Esophagus squamous epithelium (tissue), 5 donors: ENCODE results near the gene NKX2-2. TPM values are rescaled to one million over a fixed set of nuclear protein-coding genes. Genes with fewer than 3 reads are reported as not detected.

Experiments used
- DNase-seq: peaks from one replicate; lab custom pipeline; 2025; lab: John Stamatoyannopoulos, UW
- H3K27ac ChIP-seq, 4 donors: fragments of 200-600 bp; sonication (generic); one replicate each; pipeline ENCODE4 v1.5.1; 2016 to 2019; ENCODE audit warnings: mild to moderate bottlenecking in 1 of 4
- H3K27me3 ChIP-seq, 4 donors: fragments of 200-600 bp; sonication (generic); 1 replicate in 3 of 4; 2 replicates in 1 of 4; pipeline versions ENCODE4 v1.5.1 to v1.6.0; 2017 to 2021; ENCODE audit warnings: antibody characterized with exemption in 1 of 4
- H3K36me3 ChIP-seq, 3 donors: fragments of 200-600 bp; sonication (generic); one replicate each; pipeline ENCODE4 v1.5.1; 2016 to 2019
- H3K4me1 ChIP-seq, 3 donors: fragments of 200-600 bp; sonication (generic); one replicate each; pipeline ENCODE4 v1.5.1; 2017 to 2019
- H3K4me3 ChIP-seq, 4 donors: fragments of 200-600 bp; sonication (generic); 1 replicate in 3 of 4; 2 replicates in 1 of 4; pipeline ENCODE4 v1.5.1; 2016 to 2019; ENCODE audit warnings: mild to moderate bottlenecking in 2 of 4, moderate library complexity in 1 of 4
- H3K9me3 ChIP-seq, 3 donors: fragments of 200-600 bp; sonication (generic); one replicate each; pipeline ENCODE4 v1.5.1; 2016 to 2019
- POLR2A ChIP-seq, 4 donors: fragments of 450-650 bp; IDR thresholded peaks; one replicate each; pipeline ENCODE4 v1.6.1; 2017; ENCODE audit warnings: antibody characterized with exemption in 4 of 4, mild to moderate bottlenecking in 4 of 4, moderate library complexity in 3 of 4
- WGBS, 2 donors: methylation state at CpG; one replicate each; pipeline ENCODE4 v1.1.5; 2018; 5-methylcytosine and 5-hydroxymethylcytosine counted together
- intact Hi-C: fragments of 100-400 bp; cut with DNase I; formaldehyde crosslinking; loops from one replicate; pipeline ENCODE4 v1.15.0; 2022
- total RNA-seq, 4 donors: library from RNA; depleted of rRNA; stranded (reverse); fragments of >200 nt; gene quantifications; one replicate each; pipeline ENCODE4 v1.1.0, GENCODE V29; 2016
- TF ChIP-seq, protein P1 (sequence below), 6 experiments: fragments of 450-650 bp in 4 of 6; fragments of 200-600 bp in 2 of 6; sonication (generic) in 2 of 6; IDR thresholded peaks; one replicate each; pipeline ENCODE4 v1.5.1; 2016 to 2019; ENCODE audit warnings: antibody characterized with exemption in 6 of 6, mild to moderate bottlenecking in 4 of 6, moderate library complexity in 4 of 6
- donor health status: DM: yes; HTN: yes; CAD: no.

NKX2-2 gene
- total RNA-seq, 4 donors from 2014 or later = not detected

DNA sequence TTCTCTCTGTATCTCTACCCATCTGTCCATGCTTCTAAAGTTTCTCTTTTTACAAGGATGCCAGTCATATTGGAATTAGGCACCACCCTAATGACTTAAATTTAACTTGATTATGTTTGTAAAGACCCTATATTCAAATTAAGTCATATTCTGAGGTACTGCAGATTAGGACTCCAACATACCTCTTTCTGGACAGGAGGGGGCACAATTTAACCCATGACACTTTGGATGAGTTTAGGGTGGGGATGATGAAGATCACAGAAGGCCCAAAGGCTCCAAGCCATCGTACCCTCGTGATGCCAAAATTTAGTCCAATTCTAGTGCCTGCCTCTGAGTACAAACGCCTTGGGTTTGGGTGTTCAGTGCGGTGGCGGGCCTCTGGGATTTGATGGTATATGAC is 15.0 kb upstream of the NKX2-2 start:
- H3K36me3 ChIP-seq = no peaks in the 10 kb centered on the region
- no peaks in the 10 kb centered on the region for H3K4me1 ChIP-seq
- no peaks in the 10 kb centered on the region for H3K9me3 ChIP-seq
- peaks cover 0 to 78% (median 3%) of the 10 kb centered on the region in 4 donors for H3K27me3 ChIP-seq
- intact Hi-C loops = no loop called here
- TF ChIP-seq, protein P1, sequence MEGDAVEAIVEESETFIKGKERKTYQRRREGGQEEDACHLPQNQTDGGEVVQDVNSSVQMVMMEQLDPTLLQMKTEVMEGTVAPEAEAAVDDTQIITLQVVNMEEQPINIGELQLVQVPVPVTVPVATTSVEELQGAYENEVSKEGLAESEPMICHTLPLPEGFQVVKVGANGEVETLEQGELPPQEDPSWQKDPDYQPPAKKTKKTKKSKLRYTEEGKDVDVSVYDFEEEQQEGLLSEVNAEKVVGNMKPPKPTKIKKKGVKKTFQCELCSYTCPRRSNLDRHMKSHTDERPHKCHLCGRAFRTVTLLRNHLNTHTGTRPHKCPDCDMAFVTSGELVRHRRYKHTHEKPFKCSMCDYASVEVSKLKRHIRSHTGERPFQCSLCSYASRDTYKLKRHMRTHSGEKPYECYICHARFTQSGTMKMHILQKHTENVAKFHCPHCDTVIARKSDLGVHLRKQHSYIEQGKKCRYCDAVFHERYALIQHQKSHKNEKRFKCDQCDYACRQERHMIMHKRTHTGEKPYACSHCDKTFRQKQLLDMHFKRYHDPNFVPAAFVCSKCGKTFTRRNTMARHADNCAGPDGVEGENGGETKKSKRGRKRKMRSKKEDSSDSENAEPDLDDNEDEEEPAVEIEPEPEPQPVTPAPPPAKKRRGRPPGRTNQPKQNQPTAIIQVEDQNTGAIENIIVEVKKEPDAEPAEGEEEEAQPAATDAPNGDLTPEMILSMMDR (IDR thresholded peaks at IDR 0.05) = no peak
- TF ChIP-seq POLR2A (IDR thresholded peaks at IDR 0.05) = no peak
- no peak overlapping the region for H3K4me3 ChIP-seq
- no peak overlapping the region for H3K27ac ChIP-seq
- 88 to 90% methylated on average over 5 of the region's 5 CpGs for WGBS, 2 donors
- no peak for DNase-seq

DNA sequence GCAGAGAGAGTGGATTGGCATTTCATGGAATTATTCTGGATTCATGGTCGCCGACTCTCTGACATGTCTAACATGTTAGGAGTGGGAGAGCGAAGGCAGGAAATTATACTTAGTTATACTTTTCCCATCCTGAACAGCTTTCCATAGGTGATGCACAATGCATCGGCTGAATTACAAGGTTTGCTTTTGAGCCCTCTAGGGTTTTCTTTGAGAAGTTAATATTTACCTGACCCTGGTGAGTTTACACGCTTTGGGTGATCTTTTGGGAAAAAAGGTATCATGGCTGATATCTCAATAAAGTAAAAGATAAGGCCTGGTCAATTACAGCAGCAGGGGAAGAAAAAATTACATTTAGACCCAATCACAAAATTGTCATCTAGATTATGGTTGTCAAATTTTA is 14.0 kb upstream of the NKX2-2 start:
- Histone ChIP-seq H3K27me3 (peaks cover under 1 to 86% (median 12%) of the 10 kb centered on the region in 4 donors), H3K4me1 (peaks cover 0 to 6% (median 0%) of the 10 kb centered on the region in 3 donors), H3K36me3 (no peaks in the 10 kb centered on the region), H3K9me3 (no peaks in the 10 kb centered on the region), H3K4me3 (no peak overlapping the region), H3K27ac (no peak overlapping the region)
- DNase-seq = no peak
- intact Hi-C loops = no loop called here
- 54 to 75% methylated on average over 5 of the region's 5 CpGs for WGBS, 2 donors
- TF ChIP-seq, protein P1 (IDR thresholded peaks at IDR 0.05) = no peak
- no peak for TF ChIP-seq POLR2A (IDR thresholded peaks at IDR 0.05)

DNA sequence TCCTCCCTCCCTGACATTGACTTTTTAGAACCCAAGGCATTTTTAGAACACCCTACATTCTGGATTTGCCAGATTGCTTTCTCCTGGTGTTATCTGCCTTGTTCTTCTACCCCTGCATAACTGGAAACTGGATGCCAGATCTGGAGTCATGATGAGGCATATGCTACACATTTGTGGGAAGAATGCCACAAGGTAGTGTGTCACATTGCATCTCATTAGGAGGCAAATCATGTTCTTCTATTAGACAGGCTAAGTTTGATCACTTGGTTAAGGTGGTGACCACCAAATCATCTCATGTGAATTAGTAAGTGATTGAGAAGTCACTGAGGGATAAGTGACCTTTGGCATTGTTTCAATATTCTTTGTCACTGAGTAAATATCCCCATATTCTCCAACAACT is 12.9 kb upstream of the NKX2-2 start:
- intact Hi-C loops = no loop called here
- DNase-seq = no peak
- Histone ChIP-seq H3K4me3 (no peak overlapping the region), H3K36me3 (no peaks in the 10 kb centered on the region), H3K27me3 (peaks cover 12 to 91% (median 17%) of the 10 kb centered on the region in 4 donors), H3K4me1 (peaks cover 5 to 17% (median 9%) of the 10 kb centered on the region in 3 donors), H3K9me3 (no peaks in the 10 kb centered on the region), H3K27ac (no peak overlapping the region)
- no peak for TF ChIP-seq POLR2A (IDR thresholded peaks at IDR 0.05)
- TF ChIP-seq, protein P1 (IDR thresholded peaks at IDR 0.05) = no peak

DNA sequence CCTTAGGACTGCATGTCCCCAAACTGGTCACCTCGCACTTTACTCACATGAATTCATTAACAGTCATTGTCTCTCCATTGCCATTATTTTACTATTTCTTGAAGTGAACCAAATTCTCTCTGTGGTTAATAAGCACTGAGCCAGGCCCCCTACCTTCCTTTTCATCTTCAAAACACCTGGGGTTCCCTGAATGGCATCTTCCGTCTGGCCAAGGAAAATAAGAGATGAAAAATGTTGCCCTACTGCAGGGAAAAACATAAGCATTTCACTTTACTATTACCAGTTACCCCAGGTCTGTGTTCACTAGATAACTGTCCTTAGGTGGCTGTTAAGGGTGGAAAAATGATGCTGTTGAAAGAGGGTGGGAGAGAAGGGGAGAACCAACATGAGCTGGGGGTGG is 10.0 kb upstream of the NKX2-2 start:
- no peaks in the 10 kb centered on the region for H3K9me3 ChIP-seq
- H3K4me1 ChIP-seq = peaks cover 6 to 26% (median 17%) of the 10 kb centered on the region in 3 donors
- DNase-seq = no peak
- H3K27me3 ChIP-seq = peaks cover 21 to 99% (median 29%) of the 10 kb centered on the region in 4 donors
- 19 to 29% methylated on average over 2 of the region's 2 CpGs for WGBS, 2 donors
- intact Hi-C loops = no loop called here
- no peaks in the 10 kb centered on the region for H3K36me3 ChIP-seq
- TF ChIP-seq POLR2A (IDR thresholded peaks at IDR 0.05) = no peak
- TF ChIP-seq, protein P1 (IDR thresholded peaks at IDR 0.05) = no peak
- H3K4me3 ChIP-seq = no peak overlapping the region
- no peak overlapping the region for H3K27ac ChIP-seq

DNA sequence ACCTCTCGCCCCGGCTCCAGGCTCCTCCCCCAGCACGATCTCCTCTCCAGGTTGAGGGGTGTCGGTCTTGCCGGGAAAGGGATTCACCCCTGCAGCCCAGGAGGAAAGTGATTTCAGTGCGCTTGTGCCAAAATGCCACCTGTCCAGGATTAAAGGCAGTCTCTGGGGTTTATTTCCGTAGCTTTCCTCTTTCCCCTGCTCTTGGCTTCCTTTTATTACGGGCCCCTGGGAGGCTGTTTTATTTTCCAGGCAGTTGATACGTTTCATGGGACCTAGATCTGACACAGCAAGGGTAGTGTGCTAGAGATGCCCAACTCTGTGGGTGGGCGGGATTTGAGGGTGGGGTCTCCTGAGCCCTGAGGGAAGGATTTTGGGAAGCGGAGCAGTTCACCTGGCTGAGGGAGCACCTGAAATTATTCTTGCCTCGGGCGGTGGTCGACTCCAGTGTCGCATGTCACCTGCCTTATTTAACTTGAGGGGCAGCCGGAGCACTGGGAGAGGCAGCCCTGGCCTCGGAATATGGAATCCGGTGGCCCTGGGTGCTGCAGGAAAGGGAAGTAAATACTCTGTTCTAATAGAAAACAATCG is 9.5 kb upstream of the NKX2-2 start:
- no peaks in the 10 kb centered on the region for H3K36me3 ChIP-seq
- peaks cover 25 to 99% (median 33%) of the 10 kb centered on the region in 4 donors for H3K27me3 ChIP-seq
- no peak overlapping the region for H3K27ac ChIP-seq
- H3K4me3 ChIP-seq = no peak overlapping the region
- H3K9me3 ChIP-seq = no peaks in the 10 kb centered on the region
- intact Hi-C loops = no loop called here
- WGBS, 2 donors = 8 to 11% methylated on average over 10 to 14 of the region's 19 CpGs
- DNase-seq = no peak
- no peak for TF ChIP-seq POLR2A (IDR thresholded peaks at IDR 0.05)
- TF ChIP-seq, protein P1 (IDR thresholded peaks at IDR 0.05) = no peak
- peaks cover 6 to 26% (median 17%) of the 10 kb centered on the region in 3 donors for H3K4me1 ChIP-seq
